OCI-LY1 (cell line): Measurements from ENCODE around the gene KLK13.

Experiments
- H2AFZ ChIP-seq: fragments of 200-600 bp; sonication (generic), shearing (Covaris generic); 2 replicates; pipeline ENCODE4 v1.6.0; 2014; ENCODE audit warnings: antibody characterized with exemption, mild to moderate bottlenecking, low read length
- H3F3A ChIP-seq: fragments of 200-600 bp; sonication (generic), shearing (Covaris generic); 2 replicates; pipeline ENCODE4 v1.6.0; 2014; ENCODE audit warnings: mild to moderate bottlenecking, antibody characterized with exemption, low read length, moderate library complexity; ENCODE audit not compliant: insufficient read depth
- H3K27ac ChIP-seq: fragments of 200-600 bp; sonication (generic); 2 replicates; pipeline ENCODE4 v1.5.1; 2014; ENCODE audit warnings: low read length, mixed run types, mild to moderate bottlenecking, low read depth; ENCODE audit not compliant: poor library complexity, severe bottlenecking
- H3K27me3 ChIP-seq: fragments of 200-600 bp; sonication (generic); 2 replicates; pipeline ENCODE4 v1.6.0; 2014; ENCODE audit warnings: antibody characterized with exemption, mild to moderate bottlenecking, low read length, moderate library complexity; ENCODE audit not compliant: insufficient read depth
- H3K36me3 ChIP-seq: fragments of 200-600 bp; sonication (generic); 2 replicates; pipeline ENCODE4 v1.6.1; 2014; ENCODE audit warnings: mild to moderate bottlenecking, antibody characterized with exemption, low read length, moderate library complexity, mixed read lengths; ENCODE audit not compliant: insufficient read depth
- H3K4me1 ChIP-seq: fragments of 200-600 bp; sonication (generic); 2 replicates; pipeline ENCODE4 v1.5.1; 2014; ENCODE audit warnings: mild to moderate bottlenecking, low read length, moderate library complexity; ENCODE audit not compliant: insufficient read depth, severe bottlenecking
- H3K4me2 ChIP-seq: fragments of 200-600 bp; sonication (generic), shearing (Covaris generic); 2 replicates; pipeline ENCODE4 v1.6.1; 2014; ENCODE audit warnings: low read length
- H3K4me3 ChIP-seq: fragments of 200-600 bp; sonication (generic); 2 replicates; pipeline ENCODE4 v1.5.1; 2014; ENCODE audit warnings: low read length, low read depth, mild to moderate bottlenecking, mixed read lengths; ENCODE audit not compliant: poor library complexity, severe bottlenecking
- H3K79me2 ChIP-seq: fragments of 200-600 bp; shearing (Covaris generic); 2 replicates; pipeline ENCODE4 v1.6.1; 2016; ENCODE audit warnings: mixed run types, low read length, mixed read lengths; ENCODE audit not compliant: insufficient read depth
- H3K9ac ChIP-seq: fragments of 200-600 bp; sonication (generic), shearing (Covaris generic); 2 replicates; pipeline ENCODE4 v1.6.1; 2014; ENCODE audit warnings: mild to moderate bottlenecking, low read length, mixed read lengths
- H3K9me2 ChIP-seq: fragments of 200-600 bp; sonication (generic), shearing (Covaris generic); 2 replicates; pipeline ENCODE4 v1.6.1; 2014; ENCODE audit warnings: low read depth, mild to moderate bottlenecking, low read length, mixed read lengths
- H3K9me3 ChIP-seq: fragments of 200-600 bp; shearing (Covaris generic); 2 replicates; pipeline ENCODE4 v1.6.1; 2014; ENCODE audit warnings: low read length, mixed read lengths
- H4K20me1 ChIP-seq: fragments of 200-600 bp; sonication (generic), shearing (Covaris generic); 2 replicates; pipeline ENCODE4 v1.6.0; 2016; ENCODE audit warnings: mild to moderate bottlenecking, low read length; ENCODE audit not compliant: insufficient read depth
- CTCF ChIP-seq: fragments of 200-600 bp; sonication (generic), shearing (Covaris generic); IDR thresholded peaks from 2 replicates; pipeline ENCODE4 v1.5.1; 2017; ENCODE audit warnings: mild to moderate bottlenecking, antibody characterized with exemption, low read length, moderate library complexity, mixed read lengths
- EZH2 ChIP-seq: fragments of 200-600 bp; sonication (generic), shearing (Covaris generic); IDR thresholded peaks from 2 replicates; pipeline ENCODE4 v1.8.0; 2017; ENCODE audit warnings: borderline replicate concordance, mixed run types, mild to moderate bottlenecking, antibody characterized with exemption, low read length, moderate library complexity, mixed read lengths

The KLK13 gene

GRCh38 chr19:51012661-51013190 lies 52.2 kb downstream of the KLK13 start:
- Histone ChIP-seq H3K4me2 (no peak overlapping the region), H3K4me3 (no peak overlapping the region), H3K9me3 (no peaks in the 10 kb centered on the region), H3K27me3 (no peaks in the 10 kb centered on the region), H3K27ac (no peak overlapping the region), H3K36me3 (no peaks in the 10 kb centered on the region), H3F3A (no peaks in the 10 kb centered on the region), H2AFZ (no peak overlapping the region), H3K9me2 (no peaks in the 10 kb centered on the region), H3K4me1 (no peaks in the 10 kb centered on the region), H4K20me1 (no peaks in the 10 kb centered on the region), H3K79me2 (no peaks in the 10 kb centered on the region), H3K9ac (no peak overlapping the region)
- TF ChIP-seq EZH2 (no peak), CTCF (no peak)

GRCh38 chr19:51010066-51010795 lies 54.7 kb downstream of the KLK13 start:
- Histone ChIP-seq H3K79me2 (no peaks in the 10 kb centered on the region), H3K4me1 (no peaks in the 10 kb centered on the region), H3K9ac (no peak overlapping the region), H3K4me3 (no peak overlapping the region), H3K27ac (no peak overlapping the region), H3F3A (no peaks in the 10 kb centered on the region), H2AFZ (no peak overlapping the region), H3K36me3 (no peaks in the 10 kb centered on the region), H3K27me3 (no peaks in the 10 kb centered on the region), H3K9me3 (no peaks in the 10 kb centered on the region), H4K20me1 (no peaks in the 10 kb centered on the region), H3K4me2 (no peak overlapping the region), H3K9me2 (no peaks in the 10 kb centered on the region)
- TF ChIP-seq CTCF (no peak), EZH2 (no peak)

GRCh38 chr19:51009061-51009891 lies 55.6 kb downstream of the KLK13 start:
- H3K9me2 ChIP-seq = no peaks in the 10 kb centered on the region
- no peaks in the 10 kb centered on the region for H3K36me3 ChIP-seq
- H3K27me3 ChIP-seq = no peaks in the 10 kb centered on the region
- no peak overlapping the region for H3K27ac ChIP-seq
- H2AFZ ChIP-seq = no peak overlapping the region
- no peak overlapping the region for H3K4me3 ChIP-seq
- no peaks in the 10 kb centered on the region for H3F3A ChIP-seq
- no peak overlapping the region for H3K9ac ChIP-seq
- H3K79me2 ChIP-seq = no peaks in the 10 kb centered on the region
- no peak overlapping the region for H3K4me2 ChIP-seq
- TF ChIP-seq CTCF (no peak), EZH2 (no peak)
- H3K9me3 ChIP-seq = no peaks in the 10 kb centered on the region
- no peaks in the 10 kb centered on the region for H3K4me1 ChIP-seq
- H4K20me1 ChIP-seq = no peaks in the 10 kb centered on the region
